ENCODE results near the gene FHL2.
A peak's percentile ranks its signal among the peaks of the same experiment; 100 is the strongest.

Gene FHL2

GRCh38 chr2:105437708-105438103 is 38.9 kb upstream of the FHL2 start:
- DNase-seq, result no peak
- Histone ChIP-seq H3K9me3 (no peaks in the 10 kb centered on the region), H3K4me3 (ENCODE audit: low read depth, low read length) (peak overlapping the region; percentile 44), H3K36me3 (no peaks in the 10 kb centered on the region), H3K4me1 (peaks cover 6% of the 10 kb centered on the region), H3K27me3 (no peaks in the 10 kb centered on the region)
- no peak for TF ChIP-seq CTCF (IDR thresholded peaks at IDR 0.05; ENCODE audit: low read depth, low read length)

GRCh38 chr2:105432749-105433148 is 33.9 kb upstream of the FHL2 start:
- Histone ChIP-seq H3K4me1 (no peaks in the 10 kb centered on the region), H3K9me3 (no peaks in the 10 kb centered on the region), H3K27me3 (no peaks in the 10 kb centered on the region), H3K36me3 (no peaks in the 10 kb centered on the region), H3K4me3 (ENCODE audit: low read depth, low read length) (no peak overlapping the region)
- no peak for DNase-seq
- TF ChIP-seq CTCF (IDR thresholded peaks at IDR 0.05; ENCODE audit: low read depth, low read length), result no peak

- Histone ChIP-seq H3K36me3 (no peaks in the 10 kb centered on the region), H3K4me1 (no peaks in the 10 kb centered on the region), H3K9me3 (no peaks in the 10 kb centered on the region), H3K4me3 (ENCODE audit: low read depth, low read length) (no peak overlapping the region), H3K27me3 (no peaks in the 10 kb centered on the region)
- DNase-seq, result no peak
- TF ChIP-seq CTCF (IDR thresholded peaks at IDR 0.05; ENCODE audit: low read depth, low read length), result no peak
Observed at GRCh38 chr2:105432044-105432399, 33.2 kb upstream of the FHL2 start.

DNA sequence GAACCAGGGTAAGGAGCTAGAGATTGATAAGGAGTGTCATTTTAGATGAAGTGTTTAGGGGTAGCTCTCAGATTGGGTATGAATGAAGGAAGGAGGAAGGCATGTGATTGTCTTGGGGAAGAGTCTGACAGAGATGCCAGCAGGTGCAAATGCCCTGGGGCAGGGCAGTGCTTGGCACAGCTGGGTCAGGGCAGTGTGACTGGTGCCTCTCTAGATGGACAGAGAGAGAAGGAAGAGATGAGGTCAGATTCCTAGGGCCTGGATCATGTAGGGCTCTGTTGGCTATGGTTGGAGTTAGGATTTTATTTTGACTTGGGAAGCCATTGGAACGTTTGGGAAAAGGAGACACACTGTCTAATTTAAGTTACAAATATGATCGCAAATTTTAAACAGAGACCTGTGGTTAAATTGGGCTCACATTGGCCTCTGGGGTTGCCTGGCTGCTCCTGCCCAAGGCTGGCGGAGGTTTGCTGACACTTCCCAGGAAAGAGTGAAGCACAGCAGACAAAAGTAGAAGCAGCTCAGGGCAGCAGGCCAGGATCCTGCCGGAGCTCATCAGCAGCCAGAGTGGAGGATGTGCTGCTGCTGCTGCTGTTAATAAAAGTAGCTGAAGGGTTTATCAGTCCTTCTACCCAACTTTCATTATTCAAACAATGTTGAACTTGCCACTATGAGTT is 32.7 kb upstream of the FHL2 start:
- DNase-seq, result peak; percentile 25
- Histone ChIP-seq H3K27me3 (no peaks in the 10 kb centered on the region), H3K4me1 (no peaks in the 10 kb centered on the region), H3K4me3 (ENCODE audit: low read depth, low read length) (no peak overlapping the region), H3K9me3 (no peaks in the 10 kb centered on the region), H3K36me3 (no peaks in the 10 kb centered on the region)
- TF ChIP-seq CTCF (IDR thresholded peaks at IDR 0.05; ENCODE audit: low read depth, low read length), result no peak

DNA sequence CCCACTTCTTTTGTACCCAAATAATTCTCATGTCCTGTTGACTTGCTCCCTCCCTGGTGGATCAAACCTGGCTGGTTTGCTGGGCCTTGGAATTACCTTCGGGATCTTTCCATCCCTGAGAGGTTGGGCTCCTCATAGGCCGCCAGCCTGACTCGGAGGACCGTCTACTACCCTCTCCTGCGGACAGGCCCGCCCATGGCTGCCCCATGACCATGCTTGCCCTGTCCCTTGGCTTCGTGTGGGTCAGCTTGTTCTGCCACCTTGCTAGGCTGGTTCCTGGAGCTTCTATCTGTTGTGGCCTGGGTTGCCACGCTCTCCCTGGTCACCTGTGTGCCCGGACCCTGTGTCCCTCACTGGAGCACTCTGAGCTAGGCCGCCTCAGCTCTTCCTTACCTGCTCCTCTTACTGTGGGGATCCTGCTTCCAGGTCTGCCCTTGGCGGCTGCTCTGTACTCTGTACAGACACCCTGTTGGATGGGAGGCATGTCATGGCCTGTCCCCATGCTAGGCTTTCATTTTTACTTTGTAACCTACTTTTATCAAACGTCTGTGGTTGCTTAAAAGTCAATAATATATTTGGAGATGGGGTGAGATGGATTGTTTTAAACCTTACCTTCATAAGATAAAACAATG is 29.7 kb upstream of the FHL2 start:
- TF ChIP-seq CTCF (IDR thresholded peaks at IDR 0.05; ENCODE audit: low read depth, low read length), result no peak
- Histone ChIP-seq H3K36me3 (no peaks in the 10 kb centered on the region), H3K4me1 (no peaks in the 10 kb centered on the region), H3K9me3 (no peaks in the 10 kb centered on the region), H3K27me3 (no peaks in the 10 kb centered on the region), H3K4me3 (ENCODE audit: low read depth, low read length) (no peak overlapping the region)
- no peak for DNase-seq

GRCh38 chr2:105427485-105427884 is 28.6 kb upstream of the FHL2 start:
- no peaks in the 10 kb centered on the region for H3K36me3 ChIP-seq
- H3K27me3 ChIP-seq, result no peaks in the 10 kb centered on the region
- TF ChIP-seq CTCF (IDR thresholded peaks at IDR 0.05; ENCODE audit: low read depth, low read length), result no peak
- H3K4me1 ChIP-seq, result no peaks in the 10 kb centered on the region
- no peak overlapping the region for H3K4me3 ChIP-seq (ENCODE audit: low read depth, low read length)
- DNase-seq, result no peak
- H3K9me3 ChIP-seq, result no peaks in the 10 kb centered on the region

Data from BE2C (cell line).